A549 (cell line): ENCODE data around the gene CELSR1.

ENCODE experiments used
- CBX2 ChIP-seq: fragments of 200-600 bp; sonication (generic); IDR thresholded peaks from 2 replicates; pipeline ENCODE4 v1.6.1; 2016; ENCODE audit warnings: low read depth, mild to moderate bottlenecking, borderline replicate concordance
- CEBPB ChIP-seq, 2 experiments: fragments of >200 bp in 1 of 2; sonication (Bioruptor Twin) in 1 of 2; formaldehyde crosslinking in 1 of 2; IDR thresholded peaks; 2 replicates each; pipeline ENCODE4 v1.6.1; 2012 to 2016
- CTCF ChIP-seq: fragments of >200 bp; sonication (Bioruptor Twin); formaldehyde crosslinking; IDR thresholded peaks from 3 replicates; pipeline ENCODE4 v1.5.1; 2016
- EP300 ChIP-seq, 2 experiments: fragments of >200 bp; sonication (Bioruptor Twin); formaldehyde crosslinking; IDR thresholded peaks; 2 replicates in 1 of 2; 3 replicates in 1 of 2; pipeline ENCODE4 v1.6.1; 2016 to 2017
- ESRRA ChIP-seq: fragments of 150-350 bp; IDR thresholded peaks from 2 replicates; pipeline ENCODE4 v1.6.1; 2014; ENCODE audit warnings: mild to moderate bottlenecking, low read length, borderline replicate concordance
- MAZ ChIP-seq: fragments of 150-350 bp; IDR thresholded peaks from 2 replicates; pipeline ENCODE4 v1.6.1; 2014; ENCODE audit warnings: antibody characterized with exemption, low read depth, low read length, borderline replicate concordance
- MYC ChIP-seq: IDR thresholded peaks from 2 replicates; pipeline ENCODE4 v1.6.1; 2012; ENCODE audit warnings: mild to moderate bottlenecking, inconsistent platforms, low read length, improper control_type of control experiment, borderline replicate concordance
- POLR2A ChIP-seq: IDR thresholded peaks from 2 replicates; pipeline ENCODE4 v1.6.1; 2012; ENCODE audit warnings: mild to moderate bottlenecking, low read length
- POLR2AphosphoS2 ChIP-seq: conservative IDR thresholded peaks from 2 replicates; pipeline ENCODE4 v1.6.1; 2012; ENCODE audit warnings: low read length, improper control_type of control experiment, inconsistent platforms
- TP53 ChIP-seq: fragments of 250-450 bp; sonication (Bioruptor Pico); IDR thresholded peaks from 2 replicates; pipeline ENCODE4 v1.5.0; 2021; ENCODE audit warnings: mild to moderate bottlenecking, moderate library complexity

DNA sequence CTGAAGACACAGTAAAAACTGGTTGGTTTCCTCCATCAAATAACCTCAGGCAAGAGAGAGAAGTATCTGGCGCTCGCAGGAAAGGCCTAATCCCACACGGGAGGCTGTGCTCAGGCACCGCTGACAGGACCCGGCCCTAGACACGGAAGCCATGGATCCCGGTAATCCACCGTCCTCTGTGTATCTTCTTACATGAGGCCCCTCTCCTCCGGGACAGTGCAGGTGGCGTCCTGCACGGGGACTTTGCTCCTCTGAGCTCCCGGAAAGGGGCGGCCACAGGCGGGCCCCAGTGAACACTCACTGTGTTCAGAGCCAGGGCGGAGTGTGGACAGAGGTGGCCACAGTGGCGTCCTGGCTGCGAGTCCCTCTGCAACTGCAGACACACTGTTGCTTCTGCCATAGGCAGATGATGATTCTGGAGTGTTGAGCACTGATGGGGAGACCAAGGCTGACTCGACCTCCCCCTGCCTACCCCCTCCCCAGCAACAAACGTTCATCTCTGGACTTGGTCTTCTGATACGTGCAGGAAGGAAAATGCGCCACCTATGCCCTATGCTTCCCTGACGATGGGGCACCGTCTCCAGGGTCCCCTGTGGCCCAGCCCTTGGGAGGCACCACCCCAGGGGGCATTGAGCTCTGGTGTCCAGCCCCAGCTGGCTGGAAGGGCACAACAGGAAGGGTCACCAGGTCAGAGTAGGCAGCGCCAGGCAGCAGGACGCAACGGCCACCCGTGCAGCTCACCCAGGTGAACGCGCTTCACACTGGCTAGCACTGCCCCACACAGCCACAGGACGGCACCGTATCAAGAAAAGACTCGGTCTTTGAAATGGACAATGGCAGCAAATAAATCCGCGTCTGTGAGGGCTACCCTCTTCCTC lies 106.2 kb downstream of the CELSR1 start:
- no peak for TF ChIP-seq CTCF
- TF ChIP-seq POLR2A, result no peak
- TF ChIP-seq CEBPB (IDR thresholded peaks at IDR 0.05), result no peak
- no peak for TF ChIP-seq POLR2AphosphoS2
- no peak for TF ChIP-seq MYC
- TF ChIP-seq CBX2, result no peak
- no peak for TF ChIP-seq EP300 (IDR thresholded peaks at IDR 0.05)
- TF ChIP-seq TP53, result no peak
- no peak for TF ChIP-seq MAZ
- no peak for TF ChIP-seq ESRRA
